Measurements from ENCODE around the gene FYN. TPM values are rescaled to one million over a fixed set of nuclear protein-coding genes. Genes with fewer than 3 reads are reported as not detected.
A peak's percentile ranks its signal among the peaks of the same experiment; 100 is the strongest.

The FYN gene
- total RNA-seq, 2 donors from 2014 or later = 13.7 to 103 TPM

- Histone ChIP-seq H3K36me3 (no peaks in the 10 kb centered on the region), H3K4me3 (no peak overlapping the region), H3K9me3 (no peaks in the 10 kb centered on the region), H3K27me3 (replicated peaks; ENCODE audit: insufficient read depth) (no peaks in the 10 kb centered on the region), H3K4me1 (replicated peaks) (no peaks in the 10 kb centered on the region), H3K27ac (no peak overlapping the region)
- 72% methylated on average over 3 of the region's 3 CpGs for WGBS
- TF ChIP-seq CTCF (IDR thresholded peaks at IDR 0.05) = no peak
- TF ChIP-seq POLR2AphosphoS5 (IDR thresholded peaks at IDR 0.05) = no peak
- no peak for TF ChIP-seq POLR2A (IDR thresholded peaks at IDR 0.05)
- intact Hi-C loops (cut with DNase I) = no loop called here
- no peak for DNase-seq (ENCODE audit: low spot score)
These were observed 151.0 kb downstream of the FYN start for GRCh38 chr6:111722179-111722731.

GRCh38 chr6:111721753-111722154 is 151.5 kb downstream of the FYN start:
- Histone ChIP-seq H3K36me3 (no peaks in the 10 kb centered on the region), H3K4me1 (replicated peaks) (no peaks in the 10 kb centered on the region), H3K27me3 (replicated peaks; ENCODE audit: insufficient read depth) (no peaks in the 10 kb centered on the region), H3K27ac (no peak overlapping the region), H3K4me3 (no peak overlapping the region), H3K9me3 (no peaks in the 10 kb centered on the region)
- intact Hi-C loops (cut with DNase I) = no loop called here
- DNase-seq (ENCODE audit: low spot score) = no peak
- no peak for TF ChIP-seq POLR2A (IDR thresholded peaks at IDR 0.05)
- peak in 3 of 4 experiments; percentile 25 to 43 (median 33) for TF ChIP-seq CTCF (IDR thresholded peaks at IDR 0.05)
- TF ChIP-seq POLR2AphosphoS5 (IDR thresholded peaks at IDR 0.05) = no peak
- WGBS = 100% methylated on average over 1 of the region's 1 CpG

GRCh38 chr6:111720931-111721496 is 152.2 kb downstream of the FYN start:
- Histone ChIP-seq H3K27ac (no peak overlapping the region), H3K9me3 (no peaks in the 10 kb centered on the region), H3K36me3 (no peaks in the 10 kb centered on the region), H3K4me1 (replicated peaks) (no peaks in the 10 kb centered on the region), H3K4me3 (no peak overlapping the region), H3K27me3 (replicated peaks; ENCODE audit: insufficient read depth) (no peaks in the 10 kb centered on the region)
- TF ChIP-seq POLR2AphosphoS5 (IDR thresholded peaks at IDR 0.05) = no peak
- TF ChIP-seq POLR2A (IDR thresholded peaks at IDR 0.05) = no peak
- TF ChIP-seq CTCF (IDR thresholded peaks at IDR 0.05) = no peak
- no peak for DNase-seq (ENCODE audit: low spot score)
- intact Hi-C loops (cut with DNase I) = no loop called here
- 91% methylated on average over 12 of the region's 12 CpGs for WGBS

GRCh38 chr6:111718990-111719389 is 154.3 kb downstream of the FYN start:
- Histone ChIP-seq H3K4me3 (no peak overlapping the region), H3K4me1 (replicated peaks) (no peaks in the 10 kb centered on the region), H3K27ac (no peak overlapping the region), H3K9me3 (no peaks in the 10 kb centered on the region), H3K27me3 (replicated peaks; ENCODE audit: insufficient read depth) (no peaks in the 10 kb centered on the region), H3K36me3 (no peaks in the 10 kb centered on the region)
- TF ChIP-seq CTCF (IDR thresholded peaks at IDR 0.05) (no peak), POLR2A (IDR thresholded peaks at IDR 0.05) (no peak), POLR2AphosphoS5 (IDR thresholded peaks at IDR 0.05) (no peak)
- 93% methylated on average over 3 of the region's 3 CpGs for WGBS
- intact Hi-C loops (cut with DNase I) = no loop called here
- DNase-seq (ENCODE audit: low spot score) = no peak

GRCh38 chr6:111718326-111718725 is 154.9 kb downstream of the FYN start:
- Histone ChIP-seq H3K4me1 (replicated peaks) (no peaks in the 10 kb centered on the region), H3K4me3 (no peak overlapping the region), H3K36me3 (no peaks in the 10 kb centered on the region), H3K27me3 (replicated peaks; ENCODE audit: insufficient read depth) (no peaks in the 10 kb centered on the region), H3K27ac (no peak overlapping the region), H3K9me3 (no peaks in the 10 kb centered on the region)
- no peak for DNase-seq (ENCODE audit: low spot score)
- TF ChIP-seq CTCF (IDR thresholded peaks at IDR 0.05) (no peak), POLR2AphosphoS5 (IDR thresholded peaks at IDR 0.05) (no peak)
- WGBS = 76% methylated on average over 3 of the region's 3 CpGs
- intact Hi-C loops (cut with DNase I) = no loop called here
